ENCODE results near the gene HOXD8.

Gene HOXD8

DNA sequence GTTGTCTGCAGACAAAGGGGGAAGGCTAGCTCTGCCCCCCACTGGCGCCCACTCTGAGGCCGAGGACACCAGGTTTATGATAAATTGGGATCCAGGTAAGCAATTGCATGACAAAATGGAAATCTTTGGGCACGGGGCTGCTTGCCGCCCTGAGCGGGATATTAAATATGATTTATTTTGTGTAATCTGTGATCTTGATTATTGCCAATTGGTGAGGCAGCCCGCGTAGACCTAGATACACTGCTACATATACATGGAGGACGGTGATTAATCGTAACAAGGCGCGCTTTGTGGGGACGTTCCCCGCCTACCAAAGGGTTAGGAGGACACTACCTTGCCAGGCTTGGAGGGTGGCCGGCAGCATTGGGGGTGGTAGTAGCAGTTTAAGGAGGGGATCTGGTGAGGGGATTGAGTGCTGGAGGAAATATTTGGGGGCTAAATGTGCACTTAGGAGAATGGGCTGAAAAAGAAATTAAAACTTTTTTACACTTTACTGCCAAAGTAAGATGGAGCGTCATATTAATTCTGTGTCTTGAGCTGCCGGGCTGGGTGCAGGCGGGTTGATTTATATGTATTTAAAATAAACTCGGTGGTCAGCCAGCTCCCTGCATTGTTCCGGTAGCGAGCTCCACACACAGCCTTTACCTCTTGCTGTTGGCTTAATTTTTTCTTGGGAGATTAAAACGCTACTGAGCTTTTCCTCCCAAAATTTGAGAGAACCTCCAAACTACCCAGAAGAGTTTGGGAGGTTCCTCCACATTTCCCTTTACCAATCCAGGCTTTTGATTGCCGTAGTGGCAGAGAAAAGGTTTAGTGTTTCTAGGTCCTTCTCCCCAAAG lies 31.7 kb downstream of the HOXD8 start:
- no peak for DNase-seq

DNA sequence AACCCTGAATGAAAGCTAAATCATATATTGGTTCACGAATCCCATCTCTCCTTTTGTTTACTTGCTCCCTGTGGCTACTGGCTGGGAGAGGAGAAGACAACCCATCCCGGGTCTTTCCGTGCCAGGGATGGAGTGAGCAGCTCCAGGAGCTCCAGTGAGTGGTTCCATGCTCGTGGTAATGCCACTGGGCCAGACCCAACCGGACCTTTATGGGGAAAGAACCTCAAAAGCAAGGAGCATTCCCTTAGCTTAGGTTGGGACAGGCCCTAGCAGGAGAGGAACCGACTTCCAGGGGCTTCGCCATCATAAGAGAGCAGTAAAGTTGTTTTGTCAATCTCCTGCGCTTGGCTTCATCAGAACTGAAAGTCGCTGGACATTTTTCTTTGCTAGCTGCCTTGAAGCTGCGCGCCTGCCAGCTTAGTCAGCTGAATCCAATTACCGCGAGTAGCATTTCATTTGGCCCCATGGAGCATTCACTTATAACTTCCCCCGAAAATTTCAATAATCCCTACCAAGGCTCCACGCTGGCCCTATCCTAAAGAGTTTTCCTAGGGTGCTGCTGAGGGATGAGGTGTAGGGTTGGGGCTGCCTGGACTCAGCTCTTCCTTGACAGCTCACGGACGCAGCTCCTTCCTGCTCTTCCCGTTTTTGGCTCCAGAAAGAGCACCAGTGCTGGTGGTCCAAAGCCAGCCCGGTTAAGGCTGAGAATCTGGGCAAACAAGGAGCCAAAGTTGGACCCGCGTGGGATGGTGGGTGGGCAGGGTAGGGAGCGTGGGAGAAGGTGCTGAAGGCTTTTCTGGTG lies 32.5 kb downstream of the HOXD8 start:
- DNase-seq, result peak; percentile 84

DNA sequence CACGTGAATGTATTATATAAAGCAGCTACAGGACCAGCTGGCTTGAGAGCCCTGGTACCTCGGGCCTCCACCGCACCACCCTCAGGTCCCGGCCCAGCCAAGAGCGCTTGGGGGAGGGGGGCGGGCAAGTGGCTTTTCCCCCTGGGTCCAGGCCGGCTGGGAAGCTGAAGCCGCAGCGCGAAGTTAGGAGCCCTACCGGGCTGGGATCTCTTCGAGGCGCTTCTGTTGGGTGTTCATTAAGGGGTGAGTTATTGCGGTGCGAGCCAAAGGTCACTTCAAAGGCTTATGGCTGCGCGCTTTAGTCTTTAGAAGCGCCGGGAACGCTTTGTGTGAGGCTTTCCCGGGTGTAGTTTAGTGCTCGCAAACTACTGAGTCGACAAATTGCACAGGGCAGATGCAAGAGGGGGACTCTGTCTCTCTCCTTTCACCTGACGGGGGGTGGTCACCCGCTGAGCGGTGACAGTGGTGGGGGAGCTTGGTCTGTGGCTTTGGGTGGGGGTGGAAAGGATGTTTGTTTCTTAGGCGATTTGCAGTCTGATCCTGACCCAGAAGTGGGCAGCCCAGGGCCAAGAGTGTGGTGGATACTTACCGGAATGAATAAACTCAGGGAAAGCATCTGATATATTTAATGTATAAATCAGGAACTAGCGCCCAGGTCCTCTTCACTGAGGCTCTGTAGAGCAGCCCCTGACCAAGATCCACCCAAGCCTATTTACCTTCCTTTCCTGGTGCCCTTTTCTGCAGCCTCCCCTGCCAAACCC lies 33.6 kb downstream of the HOXD8 start:
- no peak for DNase-seq

GRCh38 chr2:176163672-176164056 lies 34.2 kb downstream of the HOXD8 start:
- no peak for DNase-seq

DNA sequence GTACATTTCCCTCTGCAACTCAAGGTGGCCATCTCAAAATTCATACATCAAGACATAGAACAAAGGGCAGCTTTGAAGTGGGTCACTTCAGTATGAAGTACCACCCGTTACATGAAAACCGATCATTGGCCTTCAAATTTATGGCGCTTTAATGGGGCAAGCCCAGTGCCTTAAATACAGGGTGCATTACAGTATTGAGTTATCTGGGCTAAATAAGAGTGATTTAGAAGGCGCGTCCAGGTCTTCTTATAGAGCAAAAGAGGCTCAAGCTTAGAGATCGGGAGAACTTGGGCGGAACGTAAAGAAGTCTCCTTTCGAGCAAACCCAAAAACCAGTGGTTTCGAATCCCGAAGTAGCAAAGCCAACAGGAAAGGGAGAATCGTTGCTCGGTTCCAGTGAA lies 34.7 kb downstream of the HOXD8 start:
- no peak for DNase-seq

DNA sequence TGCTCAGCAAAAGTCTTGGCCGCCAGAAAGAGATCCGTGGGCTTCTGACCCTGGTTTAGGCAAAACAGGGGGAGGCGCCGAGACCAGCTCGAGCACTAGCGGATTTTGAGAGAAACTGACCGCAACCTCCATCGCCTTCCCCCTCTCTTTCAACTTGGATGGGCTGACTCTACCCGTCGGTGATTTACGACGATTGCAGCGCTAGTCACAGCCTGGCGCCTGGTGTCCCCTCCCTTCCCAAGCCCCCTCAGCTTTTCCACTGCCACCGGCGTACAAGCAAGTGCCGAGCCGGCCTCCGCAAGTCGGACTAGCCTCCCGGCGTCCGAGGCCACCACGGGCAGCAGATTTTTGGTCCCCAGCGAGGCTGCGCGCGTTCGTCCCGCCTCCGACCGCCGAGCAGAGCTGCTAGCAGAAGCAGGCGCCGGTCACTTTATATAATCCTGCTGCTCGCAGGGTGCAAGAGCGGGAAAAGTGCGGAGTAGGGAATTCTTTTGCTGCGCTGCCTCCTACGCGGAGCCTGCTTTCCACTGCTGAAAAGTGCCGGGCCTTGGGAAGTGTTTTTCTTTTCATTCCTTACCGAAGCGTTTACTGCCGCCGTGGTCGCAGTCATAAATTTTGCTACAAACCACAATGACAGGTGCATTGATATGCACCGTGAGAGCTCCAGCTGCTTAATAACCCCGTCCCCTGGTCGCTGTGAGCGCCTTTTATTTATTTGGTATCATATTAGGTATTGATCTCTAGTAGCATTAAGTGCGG lies 35.3 kb downstream of the HOXD8 start:
- peak; percentile 56 for DNase-seq

DNA sequence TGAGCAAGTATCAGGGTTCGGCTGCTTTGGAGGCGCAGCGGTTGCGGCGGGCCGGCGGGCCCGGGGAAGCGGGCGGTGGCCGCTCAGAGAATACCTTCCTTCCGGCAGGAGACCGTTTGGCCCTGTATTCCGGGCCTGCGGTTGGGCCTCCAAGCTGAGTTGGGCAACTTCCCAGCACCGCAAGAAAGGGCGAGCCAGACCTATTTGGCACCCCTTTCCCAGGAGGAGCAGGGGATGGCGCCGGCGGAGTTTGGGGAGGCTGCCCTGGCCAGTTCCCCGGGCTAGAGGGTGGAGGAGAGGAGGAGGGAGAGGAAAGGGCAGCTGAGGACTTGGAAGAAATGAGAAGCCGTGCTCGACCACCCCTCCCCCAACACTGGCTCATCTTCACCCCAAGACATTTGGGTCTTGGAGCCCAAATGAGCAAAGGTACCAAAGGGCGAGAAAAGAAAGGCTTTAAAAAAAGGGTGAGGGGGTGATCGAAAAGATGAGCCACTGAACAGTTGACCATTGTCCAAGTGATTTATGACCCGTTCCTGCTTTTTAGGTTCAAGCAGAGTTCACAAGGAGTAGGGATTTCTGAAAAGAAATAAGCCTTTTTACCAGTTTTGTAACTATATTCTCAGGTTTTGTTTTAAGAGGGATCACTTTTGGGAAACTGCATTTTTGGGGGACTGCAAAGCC lies 36.0 kb downstream of the HOXD8 start:
- DNase-seq, result no peak

- no peak for DNase-seq
These were observed 36.8 kb downstream of the HOXD8 start for GRCh38 chr2:176166272-176166671.

DNA sequence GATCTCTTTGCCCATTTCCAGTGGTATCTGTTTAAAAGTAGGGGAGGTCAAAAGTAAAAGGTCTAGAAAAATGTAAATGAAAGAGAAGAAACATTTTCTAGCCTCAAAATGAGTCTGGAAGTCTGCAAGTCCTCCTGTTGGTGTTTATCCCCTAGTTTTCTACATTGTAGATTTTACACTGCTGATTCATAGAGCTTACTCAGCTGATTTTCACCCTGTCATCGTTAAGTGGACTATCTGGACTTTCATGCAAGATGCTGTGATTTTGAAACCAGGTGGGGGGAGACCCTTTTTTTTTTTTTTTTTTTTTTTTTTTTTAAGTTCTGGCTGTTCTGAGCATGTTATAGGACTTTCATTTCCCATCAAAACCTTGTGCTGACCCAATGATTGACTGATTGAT lies 37.9 kb downstream of the HOXD8 start:
- DNase-seq, result no peak

DNA sequence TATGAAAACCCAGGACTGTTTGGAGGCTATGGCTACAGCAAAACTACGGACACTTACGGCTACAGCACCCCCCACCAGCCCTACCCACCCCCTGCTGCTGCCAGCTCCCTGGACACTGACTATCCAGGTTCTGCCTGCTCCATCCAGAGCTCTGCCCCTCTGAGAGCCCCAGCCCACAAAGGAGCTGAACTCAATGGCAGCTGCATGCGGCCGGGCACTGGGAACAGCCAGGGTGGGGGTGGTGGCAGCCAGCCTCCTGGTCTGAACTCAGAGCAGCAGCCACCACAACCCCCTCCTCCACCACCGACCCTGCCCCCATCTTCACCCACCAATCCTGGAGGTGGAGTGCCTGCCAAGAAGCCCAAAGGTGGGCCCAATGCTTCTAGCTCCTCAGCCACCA lies 39.7 kb downstream of the HOXD8 start:
- DNase-seq, result no peak

- no peak for DNase-seq
These were observed 40.2 kb downstream of the HOXD8 start for GRCh38 chr2:176169711-176170110.

GRCh38 chr2:176170602-176171305 lies 41.2 kb downstream of the HOXD8 start:
- DNase-seq, result peak; percentile 7

DNA sequence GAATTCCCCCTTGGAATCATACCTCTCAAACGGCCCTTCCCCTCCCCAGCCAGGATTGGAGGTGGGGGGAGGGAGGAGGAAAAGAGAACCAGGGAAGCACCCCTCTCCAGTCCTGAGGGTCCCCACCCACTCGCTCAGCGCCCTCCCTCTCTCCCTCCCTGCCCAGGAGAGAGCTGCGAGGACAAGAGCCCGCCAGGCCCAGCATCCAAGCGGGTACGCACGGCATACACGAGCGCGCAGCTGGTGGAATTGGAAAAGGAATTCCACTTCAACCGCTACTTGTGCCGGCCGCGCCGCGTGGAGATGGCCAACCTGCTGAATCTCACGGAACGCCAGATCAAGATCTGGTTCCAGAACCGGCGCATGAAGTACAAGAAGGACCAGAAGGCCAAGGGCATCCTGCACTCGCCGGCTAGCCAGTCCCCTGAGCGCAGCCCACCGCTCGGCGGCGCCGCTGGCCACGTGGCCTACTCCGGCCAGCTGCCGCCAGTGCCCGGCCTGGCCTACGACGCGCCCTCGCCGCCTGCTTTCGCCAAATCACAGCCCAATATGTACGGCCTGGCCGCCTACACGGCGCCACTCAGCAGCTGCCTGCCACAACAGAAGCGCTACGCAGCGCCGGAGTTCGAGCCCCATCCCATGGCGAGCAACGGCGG lies 42.0 kb downstream of the HOXD8 start:
- DNase-seq, result no peak

GRCh38 chr2:176172007-176172894 lies 42.7 kb downstream of the HOXD8 start:
- no peak for DNase-seq

DNA sequence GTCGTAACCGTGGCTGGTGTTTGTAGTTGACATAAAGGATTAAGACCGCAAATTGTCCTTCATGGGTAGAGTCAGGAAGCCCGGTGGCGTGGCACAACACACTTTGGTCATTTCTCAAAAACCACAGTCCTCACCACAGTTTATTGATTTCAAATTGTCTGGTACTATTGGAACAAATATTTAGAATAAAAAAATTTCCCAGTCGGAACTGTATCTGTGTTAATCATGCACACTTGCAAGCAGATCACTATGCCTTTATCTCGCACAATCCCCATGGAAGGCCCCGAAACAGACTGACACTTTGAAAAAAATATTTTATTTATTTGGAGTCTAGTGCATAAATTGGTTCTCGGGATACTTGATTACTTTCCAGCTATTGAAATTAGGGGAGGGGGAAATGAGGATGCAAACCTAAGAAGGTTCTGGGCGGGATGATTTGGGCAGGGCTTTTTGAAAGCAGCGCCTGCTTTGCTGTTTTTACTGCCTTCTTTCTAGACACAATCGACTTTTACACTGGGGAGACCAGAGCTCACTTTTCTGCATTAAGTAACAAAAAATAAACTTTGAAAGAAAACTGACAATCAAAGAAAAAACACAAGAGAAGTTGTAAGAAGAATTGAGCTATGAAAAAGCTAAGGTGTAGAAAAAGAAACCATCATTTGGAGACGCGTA lies 43.5 kb downstream of the HOXD8 start:
- no peak for DNase-seq

GRCh38 chr2:176173567-176174381 lies 44.3 kb downstream of the HOXD8 start:
- DNase-seq, result no peak

DNA sequence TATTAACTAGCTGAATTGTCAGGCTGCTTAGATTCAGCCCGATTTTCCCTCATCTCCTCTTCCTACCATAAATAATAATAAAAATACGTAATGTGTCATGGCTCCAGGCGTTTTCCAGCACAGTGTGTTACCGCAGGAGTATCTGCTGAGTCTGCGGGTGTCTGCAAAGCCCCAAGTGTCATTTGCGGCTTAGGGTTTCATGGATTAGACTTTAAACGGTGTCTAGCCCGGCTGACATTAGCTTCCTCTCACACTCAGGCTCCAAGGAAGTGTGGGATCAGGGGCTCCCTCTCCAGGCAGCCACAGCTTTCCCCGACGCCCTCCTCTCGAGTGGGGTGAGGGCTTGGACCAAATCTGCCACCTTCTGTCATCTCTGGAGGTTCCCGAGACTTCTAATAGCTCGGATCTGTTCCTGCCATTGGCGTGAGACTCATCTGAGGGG lies 44.9 kb downstream of the HOXD8 start:
- DNase-seq, result peak; percentile 84
